ENCODE results near the gene FAM83G.
"Not testable (repeated sequence)": the region's sequence is repeated elsewhere in the genome, so short reads cannot be mapped to it uniquely, and the experiment has no call there.

The FAM83G gene

GRCh38 chr17:19021622-19022083, 17.1 kb upstream of the FAM83G start:
- TF ChIP-seq CTCF (IDR thresholded peaks at IDR 0.05; ENCODE audit: insufficient read depth, low read depth, low read length, missing control alignments): no peak
- no peak for DNase-seq (ENCODE audit: low read depth)
- no peak overlapping the region for H3K4me3 ChIP-seq (ENCODE audit: low read length)

- H3K4me3 ChIP-seq (ENCODE audit: low read length); DNase-seq (ENCODE audit: low read depth): not testable (repeated sequence)
Observed at GRCh38 chr17:19021011-19021621, 16.6 kb upstream of the FAM83G start.

GRCh38 chr17:19020016-19020415, 15.5 kb upstream of the FAM83G start:
- no peak overlapping the region for H3K4me3 ChIP-seq (ENCODE audit: low read length)
- TF ChIP-seq CTCF (IDR thresholded peaks at IDR 0.05; ENCODE audit: insufficient read depth, low read depth, low read length, missing control alignments): no peak
- no peak for DNase-seq (ENCODE audit: low read depth)

- no peak for DNase-seq (ENCODE audit: low read depth)
- TF ChIP-seq CTCF (IDR thresholded peaks at IDR 0.05; ENCODE audit: insufficient read depth, low read depth, low read length, missing control alignments): no peak
- H3K4me3 ChIP-seq (ENCODE audit: low read length): no peak overlapping the region
Observed at GRCh38 chr17:19019041-19019941, 14.7 kb upstream of the FAM83G start.

GRCh38 chr17:19018600-19018950, 14.0 kb upstream of the FAM83G start:
- no peak overlapping the region for H3K4me3 ChIP-seq (ENCODE audit: low read length)
- no peak for DNase-seq (ENCODE audit: low read depth)
- TF ChIP-seq CTCF (IDR thresholded peaks at IDR 0.05; ENCODE audit: insufficient read depth, low read depth, low read length, missing control alignments): no peak

GRCh38 chr17:19017804-19018599, 13.4 kb upstream of the FAM83G start:
- no peak overlapping the region for H3K4me3 ChIP-seq (ENCODE audit: low read length)
- no peak for DNase-seq (ENCODE audit: low read depth)
- TF ChIP-seq CTCF (IDR thresholded peaks at IDR 0.05; ENCODE audit: insufficient read depth, low read depth, low read length, missing control alignments): no peak

GRCh38 chr17:19017401-19017800, 12.8 kb upstream of the FAM83G start:
- H3K4me3 ChIP-seq (ENCODE audit: low read length): no peak overlapping the region
- no peak for DNase-seq (ENCODE audit: low read depth)
- TF ChIP-seq CTCF (IDR thresholded peaks at IDR 0.05; ENCODE audit: insufficient read depth, low read depth, low read length, missing control alignments): no peak
